HG02973 (cell line): Measurements from ENCODE around the gene EDNRB.
"Not testable (repeated sequence)": the region's sequence is repeated elsewhere in the genome, so short reads cannot be mapped to it uniquely, and the experiment has no call there.

Experiments
- ATAC-seq: cut with Tn5 transposase; IDR thresholded peaks from one replicate; pipeline ENCODE4 v1.9.1; 2021; ENCODE audit warnings: moderate library complexity; ENCODE audit not compliant: unreplicated experiment

Gene EDNRB

GRCh38 chr13:77918391-77919245 lies at the start of gene EDNRB:
Gene EDNRB, minus strand, starts transcription at chr13:77918831. Its CDS starts 258 bp downstream, at chr13:77918573.
- no peak for ATAC-seq

- ATAC-seq, result no peak
These were observed 48.0 kb upstream of the EDNRB start for GRCh38 chr13:77966671-77967070.

- ATAC-seq, result no peak
These were observed 34.1 kb upstream of the EDNRB start for GRCh38 chr13:77952737-77953136.

- ATAC-seq, result no peak
These were observed 33.6 kb upstream of the EDNRB start for GRCh38 chr13:77952276-77952675.

GRCh38 chr13:77946522-77946921 lies 27.9 kb upstream of the EDNRB start:
- no peak for ATAC-seq

GRCh38 chr13:77935063-77935462 lies 16.4 kb upstream of the EDNRB start:
- not testable (repeated sequence) for ATAC-seq

GRCh38 chr13:77930430-77930829 lies 11.8 kb upstream of the EDNRB start:
- peak; percentile 80 for ATAC-seq

GRCh38 chr13:77928909-77929308 lies 10.3 kb upstream of the EDNRB start:
- peak; percentile 84 for ATAC-seq

- no peak for ATAC-seq
These were observed 7.0 kb upstream of the EDNRB start for GRCh38 chr13:77925616-77926015.

GRCh38 chr13:77919921-77920294 lies 1.3 kb upstream of the EDNRB start:
- no peak for ATAC-seq

GRCh38 chr13:77919246-77919920 lies 752 bp upstream of the EDNRB start:
- ATAC-seq, result no peak

GRCh38 chr13:77916488-77916887 lies 2.1 kb downstream of the EDNRB start:
- no peak for ATAC-seq

- ATAC-seq, result no peak
These were observed 2.9 kb downstream of the EDNRB start for GRCh38 chr13:77915686-77916085.

- ATAC-seq, result no peak
These were observed 5.6 kb downstream of the EDNRB start for GRCh38 chr13:77913003-77913402.

GRCh38 chr13:77911751-77912150 lies 6.9 kb downstream of the EDNRB start:
- ATAC-seq, result no peak

- no peak for ATAC-seq
These were observed 8.8 kb downstream of the EDNRB start for GRCh38 chr13:77909827-77910226.

- ATAC-seq, result no peak
These were observed 10.1 kb downstream of the EDNRB start for GRCh38 chr13:77908531-77908930.

- ATAC-seq, result no peak
These were observed 10.8 kb downstream of the EDNRB start for GRCh38 chr13:77907666-77908341.

- no peak for ATAC-seq
These were observed 14.6 kb downstream of the EDNRB start for GRCh38 chr13:77904031-77904430.

- ATAC-seq, result no peak
These were observed 15.2 kb downstream of the EDNRB start for GRCh38 chr13:77903435-77903834.

GRCh38 chr13:77902319-77902963 lies 16.2 kb downstream of the EDNRB start:
- ATAC-seq, result no peak
